GM10248 (cell line): Measurements from ENCODE around the gene GALNT9.
"Not testable (repeated sequence)": the region's sequence is repeated elsewhere in the genome, so short reads cannot be mapped to it uniquely, and the experiment has no call there.

ENCODE experiments used
- CTCF ChIA-PET: fragments of 300-600 bp; sonication (Branson Sonifier 250); formaldehyde crosslinking; extraction: SDS; loops from one replicate; lab custom pipeline; 2021; ENCODE audit warnings: antibody characterized with exemption; lab: Yijun Ruan, JAX
- POLR2A ChIA-PET: fragments of 350-650 bp; sonication (Branson Sonifier 250); formaldehyde crosslinking; extraction: SDS; loops from one replicate; lab custom pipeline; 2020; ENCODE audit warnings: antibody characterized with exemption; lab: Yijun Ruan, JAX
- DNase-seq: peaks from one replicate; pipeline ENCODE4 v3.0.0; 2012; ENCODE audit errors: extremely low spot score
- CTCF ChIP-seq: IDR thresholded peaks from 2 replicates; pipeline ENCODE4 v1.5.1; 2012; ENCODE audit warnings: mild to moderate bottlenecking, low read depth; ENCODE audit errors: extremely low read depth, missing control alignments, control extremely low read depth

Gene GALNT9

GRCh38 chr12:132244724-132245295, 84.6 kb downstream of the GALNT9 start:
- TF ChIP-seq CTCF: no peak
- POLR2A ChIA-PET: no interaction called here
- CTCF ChIA-PET: no interaction called here
- DNase-seq: no peak

GRCh38 chr12:132243596-132244310, 85.6 kb downstream of the GALNT9 start:
- DNase-seq: no peak
- ChIA-PET POLR2A (no interaction called here), CTCF (interaction anchor here (1.0 kb wide), 1 partner anchor 27 kb away, joined by 3 read pairs; no protein-coding TSS in a partner anchor)

GRCh38 chr12:132243171-132243570, 86.2 kb downstream of the GALNT9 start:
- CTCF ChIA-PET: interaction anchor here (1.0 kb wide), 1 partner anchor 27 kb away, joined by 3 read pairs; no protein-coding TSS in a partner anchor
- DNase-seq, POLR2A ChIA-PET: not testable (repeated sequence)

More at GRCh38 chr12:132243596-132244310, 85.6 kb downstream of the GALNT9 start:
- no peak for TF ChIP-seq CTCF

GRCh38 chr12:132240669-132241007, 88.8 kb downstream of the GALNT9 start:
- DNase-seq, CTCF ChIA-PET, POLR2A ChIA-PET: not testable (repeated sequence)

- CTCF ChIA-PET: no interaction called here
- POLR2A ChIA-PET: no interaction called here
- TF ChIP-seq CTCF: no peak
- no peak for DNase-seq
Observed at GRCh38 chr12:132239796-132240668, 89.4 kb downstream of the GALNT9 start.

GRCh38 chr12:132239392-132239791, 90.0 kb downstream of the GALNT9 start:
- no peak for DNase-seq
- no peak for TF ChIP-seq CTCF
- POLR2A ChIA-PET: no interaction called here
- CTCF ChIA-PET: no interaction called here

- no peak for TF ChIP-seq CTCF
- ChIA-PET POLR2A (no interaction called here), CTCF (no interaction called here)
- DNase-seq: no peak
Observed at GRCh38 chr12:132238884-132239283, 90.5 kb downstream of the GALNT9 start.
